SHP77 treated with DMSO at 0.1 percent for 48 hours (cell line): ENCODE measurements around the gene HMGB2.
A peak's percentile ranks its signal among the peaks of the same experiment; 100 is the strongest.

ENCODE experiments used
- DNase-seq: peaks from one replicate; lab custom pipeline; 2025; lab: John Stamatoyannopoulos, UW

HMGB2 gene

GRCh38 chr4:173334891-173335752 lies 964 bp upstream of the HMGB2 start:
- DNase-seq, result peak; percentile 51

- DNase-seq, result no peak
Measured at GRCh38 chr4:173333658-173334084, 487 bp downstream of the HMGB2 start.

- DNase-seq, result no peak
Measured at GRCh38 chr4:173332963-173333657, 1.0 kb downstream of the HMGB2 start.

- no peak for DNase-seq
Measured at GRCh38 chr4:173332021-173332487, 2.1 kb downstream of the HMGB2 start.

- DNase-seq, result no peak
Measured at GRCh38 chr4:173330590-173330989, 3.6 kb downstream of the HMGB2 start.

- no peak for DNase-seq
Measured at GRCh38 chr4:173328236-173328901, 5.8 kb downstream of the HMGB2 start.

GRCh38 chr4:173325007-173325736 lies 9.0 kb downstream of the HMGB2 start:
- DNase-seq, result no peak

- no peak for DNase-seq
Measured at GRCh38 chr4:173319696-173320095, 14.5 kb downstream of the HMGB2 start.

- DNase-seq, result no peak
Measured at GRCh38 chr4:173318648-173319211, 15.4 kb downstream of the HMGB2 start.

GRCh38 chr4:173318240-173318639 lies 15.9 kb downstream of the HMGB2 start:
- DNase-seq, result no peak

GRCh38 chr4:173317004-173317403 lies 17.2 kb downstream of the HMGB2 start:
- DNase-seq, result no peak

- DNase-seq, result no peak
Measured at GRCh38 chr4:173316060-173316459, 18.1 kb downstream of the HMGB2 start.

GRCh38 chr4:173314715-173315114 lies 19.4 kb downstream of the HMGB2 start:
- DNase-seq, result no peak

GRCh38 chr4:173311368-173311767 lies 22.8 kb downstream of the HMGB2 start:
- DNase-seq, result no peak

GRCh38 chr4:173307778-173308177 lies 26.4 kb downstream of the HMGB2 start:
- DNase-seq, result no peak

- no peak for DNase-seq
Measured at GRCh38 chr4:173301518-173302201, 32.5 kb downstream of the HMGB2 start.

GRCh38 chr4:173294444-173294843 lies 39.7 kb downstream of the HMGB2 start:
- DNase-seq, result no peak

- DNase-seq, result no peak
Measured at GRCh38 chr4:173293663-173294062, 40.5 kb downstream of the HMGB2 start.

GRCh38 chr4:173291899-173292298 lies 42.3 kb downstream of the HMGB2 start:
- DNase-seq, result no peak

GRCh38 chr4:173289353-173289727 lies 44.8 kb downstream of the HMGB2 start:
- no peak for DNase-seq
